ENCODE data around the gene MESD. TPM values are rescaled to one million over a fixed set of nuclear protein-coding genes. Genes with fewer than 3 reads are reported as not detected.

MESD gene
- total RNA-seq, 2 donors from 2014 or later = 28.0 to 33.9 TPM

DNA sequence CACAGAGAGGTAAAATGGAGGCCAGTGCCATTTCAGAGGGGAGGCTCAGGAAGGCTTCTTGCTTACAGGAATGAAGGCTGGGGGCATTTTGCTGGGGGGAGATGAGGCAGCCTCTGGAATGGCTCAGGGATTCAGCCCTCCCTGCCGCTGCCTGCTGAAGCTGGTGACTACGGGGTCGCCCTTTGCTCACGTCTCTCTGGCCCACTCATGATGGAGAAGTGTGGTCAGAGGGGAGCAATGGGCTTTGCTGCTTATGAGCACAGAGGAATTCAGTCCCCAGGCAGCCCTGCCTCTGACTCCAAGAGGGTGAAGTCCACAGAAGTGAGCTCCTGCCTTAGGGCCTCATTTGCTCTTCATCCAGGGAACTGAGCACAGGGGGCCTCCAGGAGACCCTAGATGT is 39.9 kb downstream of the MESD start:
- no peak for DNase-seq (ENCODE audit: low spot score)
- Histone ChIP-seq H3K4me1 (replicated peaks) (no peaks in the 10 kb centered on the region), H3K36me3 (no peaks in the 10 kb centered on the region), H3K27me3 (replicated peaks; ENCODE audit: insufficient read depth) (no peaks in the 10 kb centered on the region), H3K4me3 (no peak overlapping the region), H3K9me3 (no peaks in the 10 kb centered on the region), H3K27ac (no peak overlapping the region)
- intact Hi-C loops (cut with DNase I) = no loop called here
- WGBS = 94% methylated on average over 4 of the region's 4 CpGs
- no peak for TF ChIP-seq POLR2AphosphoS5 (IDR thresholded peaks at IDR 0.05)
- no peak for TF ChIP-seq POLR2A (IDR thresholded peaks at IDR 0.05)
- TF ChIP-seq, protein P1, sequence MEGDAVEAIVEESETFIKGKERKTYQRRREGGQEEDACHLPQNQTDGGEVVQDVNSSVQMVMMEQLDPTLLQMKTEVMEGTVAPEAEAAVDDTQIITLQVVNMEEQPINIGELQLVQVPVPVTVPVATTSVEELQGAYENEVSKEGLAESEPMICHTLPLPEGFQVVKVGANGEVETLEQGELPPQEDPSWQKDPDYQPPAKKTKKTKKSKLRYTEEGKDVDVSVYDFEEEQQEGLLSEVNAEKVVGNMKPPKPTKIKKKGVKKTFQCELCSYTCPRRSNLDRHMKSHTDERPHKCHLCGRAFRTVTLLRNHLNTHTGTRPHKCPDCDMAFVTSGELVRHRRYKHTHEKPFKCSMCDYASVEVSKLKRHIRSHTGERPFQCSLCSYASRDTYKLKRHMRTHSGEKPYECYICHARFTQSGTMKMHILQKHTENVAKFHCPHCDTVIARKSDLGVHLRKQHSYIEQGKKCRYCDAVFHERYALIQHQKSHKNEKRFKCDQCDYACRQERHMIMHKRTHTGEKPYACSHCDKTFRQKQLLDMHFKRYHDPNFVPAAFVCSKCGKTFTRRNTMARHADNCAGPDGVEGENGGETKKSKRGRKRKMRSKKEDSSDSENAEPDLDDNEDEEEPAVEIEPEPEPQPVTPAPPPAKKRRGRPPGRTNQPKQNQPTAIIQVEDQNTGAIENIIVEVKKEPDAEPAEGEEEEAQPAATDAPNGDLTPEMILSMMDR (IDR thresholded peaks at IDR 0.05) = no peak

DNA sequence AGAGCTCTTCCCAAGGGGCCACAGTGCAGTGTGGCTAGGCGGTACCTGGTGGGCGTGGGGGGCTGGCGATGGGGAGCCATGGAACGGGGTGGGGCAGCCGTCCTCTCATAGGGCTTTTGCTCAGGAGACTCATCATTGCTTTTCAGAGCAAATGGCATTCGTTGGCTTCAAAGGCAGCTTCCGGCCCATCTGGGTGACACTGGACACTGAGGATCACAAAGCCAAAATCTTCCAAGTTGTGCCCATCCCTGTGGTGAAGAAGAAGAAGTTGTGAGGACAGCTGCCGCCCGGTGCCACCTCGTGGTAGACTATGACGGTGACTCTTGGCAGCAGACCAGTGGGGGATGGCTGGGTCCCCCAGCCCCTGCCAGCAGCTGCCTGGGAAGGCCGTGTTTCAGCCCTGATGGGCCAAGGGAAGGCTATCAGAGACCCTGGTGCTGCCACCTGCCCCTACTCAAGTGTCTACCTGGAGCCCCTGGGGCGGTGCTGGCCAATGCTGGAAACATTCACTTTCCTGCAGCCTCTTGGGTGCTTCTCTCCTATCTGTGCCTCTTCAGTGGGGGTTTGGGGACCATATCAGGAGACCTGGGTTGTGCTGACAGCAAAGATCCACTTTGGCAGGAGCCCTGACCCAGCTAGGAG is 40.8 kb downstream of the MESD start:
- H3K9me3 ChIP-seq = no peaks in the 10 kb centered on the region
- TF ChIP-seq, protein P1 (IDR thresholded peaks at IDR 0.05) = no peak
- TF ChIP-seq POLR2AphosphoS5 (IDR thresholded peaks at IDR 0.05) (no peak), POLR2A (IDR thresholded peaks at IDR 0.05) (no peak)
- no peak for DNase-seq (ENCODE audit: low spot score)
- intact Hi-C loops (cut with DNase I) = no loop called here
- no peaks in the 10 kb centered on the region for H3K27me3 ChIP-seq (replicated peaks; ENCODE audit: insufficient read depth)
- H3K4me1 ChIP-seq (replicated peaks) = no peaks in the 10 kb centered on the region
- H3K36me3 ChIP-seq = no peaks in the 10 kb centered on the region
- no peak overlapping the region for H3K27ac ChIP-seq
- 93% methylated on average over 13 of the region's 13 CpGs for WGBS
- no peak overlapping the region for H3K4me3 ChIP-seq

DNA sequence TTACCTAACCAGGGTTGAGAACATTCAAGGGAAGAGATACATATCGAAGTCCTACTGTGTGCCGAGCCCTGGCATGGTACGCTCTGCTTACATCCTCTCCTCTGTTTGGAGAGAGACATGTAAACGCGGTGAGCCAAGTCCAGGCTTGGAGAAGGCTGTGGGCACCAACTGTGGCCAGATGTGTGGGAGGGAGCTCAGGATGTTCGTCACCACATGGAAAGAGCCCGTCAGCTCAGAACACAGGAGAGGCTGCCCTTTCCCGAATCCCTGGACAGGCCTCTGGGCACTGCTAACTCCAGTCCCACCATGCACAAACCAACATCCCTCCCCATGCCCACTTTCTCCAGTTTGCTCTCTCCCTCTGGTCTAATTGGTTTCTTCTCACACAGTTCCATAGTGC is 43.0 kb downstream of the MESD start:
- no peak overlapping the region for H3K27ac ChIP-seq
- 91% methylated on average over 8 of the region's 8 CpGs for WGBS
- H3K36me3 ChIP-seq = no peaks in the 10 kb centered on the region
- intact Hi-C loops (cut with DNase I) = no loop called here
- H3K4me3 ChIP-seq = no peak overlapping the region
- no peaks in the 10 kb centered on the region for H3K4me1 ChIP-seq (replicated peaks)
- H3K9me3 ChIP-seq = no peaks in the 10 kb centered on the region
- no peaks in the 10 kb centered on the region for H3K27me3 ChIP-seq (replicated peaks; ENCODE audit: insufficient read depth)
- TF ChIP-seq, protein P1 (IDR thresholded peaks at IDR 0.05) = no peak
- TF ChIP-seq POLR2A (IDR thresholded peaks at IDR 0.05) = no peak
- no peak for TF ChIP-seq POLR2AphosphoS5 (IDR thresholded peaks at IDR 0.05)
- no peak for DNase-seq (ENCODE audit: low spot score)

DNA sequence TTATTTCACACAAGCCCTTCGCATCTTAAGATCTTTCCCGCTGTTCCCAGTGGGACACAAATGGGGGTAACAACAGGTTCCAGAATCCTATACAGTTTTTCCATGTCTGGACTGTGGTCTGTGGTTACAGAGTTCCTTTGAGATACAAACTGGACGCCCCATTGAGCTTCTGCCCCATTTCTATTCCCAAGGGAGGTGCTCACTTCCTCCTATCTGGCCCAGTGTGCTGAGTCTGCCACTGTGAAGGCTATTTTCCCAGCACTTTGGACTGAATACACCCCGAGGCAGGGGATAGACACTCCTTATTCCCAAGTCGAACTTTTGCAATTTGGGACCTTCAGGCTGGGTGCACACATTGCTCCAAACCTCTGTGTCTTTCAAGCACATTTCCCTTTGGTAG is 44.0 kb downstream of the MESD start:
- Histone ChIP-seq H3K27me3 (replicated peaks; ENCODE audit: insufficient read depth) (no peaks in the 10 kb centered on the region), H3K9me3 (no peaks in the 10 kb centered on the region), H3K4me1 (replicated peaks) (no peaks in the 10 kb centered on the region), H3K36me3 (no peaks in the 10 kb centered on the region), H3K4me3 (no peak overlapping the region), H3K27ac (no peak overlapping the region)
- intact Hi-C loops (cut with DNase I) = no loop called here
- no peak for DNase-seq (ENCODE audit: low spot score)
- 93% methylated on average over 5 of the region's 5 CpGs for WGBS
- TF ChIP-seq, protein P1 (IDR thresholded peaks at IDR 0.05) = no peak
- TF ChIP-seq POLR2A (IDR thresholded peaks at IDR 0.05) (no peak), POLR2AphosphoS5 (IDR thresholded peaks at IDR 0.05) (no peak)

DNA sequence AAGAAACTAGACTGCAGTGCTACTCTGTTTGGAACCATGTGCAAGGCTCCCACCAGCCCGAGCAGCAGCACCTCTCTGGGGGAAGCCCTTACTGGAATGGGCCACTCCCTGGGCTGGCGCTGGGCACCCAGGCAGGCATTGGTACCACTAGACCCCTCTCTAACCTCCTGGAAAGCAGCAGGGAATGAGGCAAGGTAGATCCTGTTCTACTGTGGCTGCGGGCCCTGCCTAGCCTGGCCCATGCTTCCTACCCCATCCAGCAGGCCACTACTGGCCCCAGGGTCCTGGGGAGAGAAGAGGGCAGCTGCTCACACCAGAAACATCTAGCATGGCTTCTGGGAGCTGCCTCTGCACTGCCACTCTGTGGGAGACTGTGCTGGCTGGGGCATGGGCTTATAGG is 44.8 kb downstream of the MESD start:
- no peak overlapping the region for H3K4me3 ChIP-seq
- 98% methylated on average over 3 of the region's 3 CpGs for WGBS
- H3K27ac ChIP-seq = no peak overlapping the region
- H3K9me3 ChIP-seq = no peaks in the 10 kb centered on the region
- H3K27me3 ChIP-seq (replicated peaks; ENCODE audit: insufficient read depth) = no peaks in the 10 kb centered on the region
- H3K4me1 ChIP-seq (replicated peaks) = no peaks in the 10 kb centered on the region
- intact Hi-C loops (cut with DNase I) = no loop called here
- TF ChIP-seq, protein P1 (IDR thresholded peaks at IDR 0.05) = no peak
- TF ChIP-seq POLR2AphosphoS5 (IDR thresholded peaks at IDR 0.05) (no peak), POLR2A (IDR thresholded peaks at IDR 0.05) (no peak)
- no peak for DNase-seq (ENCODE audit: low spot score)
- H3K36me3 ChIP-seq = no peaks in the 10 kb centered on the region
